ENCODE results near the gene TOMM20.
A peak's percentile ranks its signal among the peaks of the same experiment; 100 is the strongest.
"Not testable (repeated sequence)": the region's sequence is repeated elsewhere in the genome, so short reads cannot be mapped to it uniquely, and the experiment has no call there.

The TOMM20 gene

GRCh38 chr1:235128456-235129328 lies at the start of gene TOMM20:
TOMM20 (minus strand) TSS chr1:235128837; CDS start chr1:235128715, 122 bp downstream.
- DNase-seq = peak; percentile 98

GRCh38 chr1:235176486-235176885 lies 47.8 kb upstream of the TOMM20 start:
- no peak for DNase-seq

GRCh38 chr1:235169986-235170385 lies 41.3 kb upstream of the TOMM20 start:
- DNase-seq = no peak

DNA sequence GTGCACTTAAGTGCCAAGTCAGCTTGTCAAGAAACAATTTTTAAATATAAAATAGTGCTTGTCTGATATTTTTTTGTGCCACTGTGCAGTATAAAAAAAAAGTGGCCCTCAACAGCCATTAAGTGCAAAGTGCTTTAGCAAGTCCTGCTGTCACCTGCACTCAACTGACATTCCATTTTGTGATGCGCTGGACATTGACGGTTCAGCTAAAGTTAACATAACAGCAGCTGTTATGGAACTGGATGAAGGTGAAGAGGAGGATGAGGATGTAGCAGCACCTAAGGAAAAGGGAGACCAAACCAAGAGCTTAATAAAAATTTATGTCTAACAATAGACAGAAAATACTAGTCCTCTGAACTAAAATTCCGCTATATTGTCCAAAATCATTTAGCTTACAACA lies 39.7 kb upstream of the TOMM20 start:
- DNase-seq = no peak

GRCh38 chr1:235161685-235162327 lies 33.2 kb upstream of the TOMM20 start:
- DNase-seq = no peak

DNA sequence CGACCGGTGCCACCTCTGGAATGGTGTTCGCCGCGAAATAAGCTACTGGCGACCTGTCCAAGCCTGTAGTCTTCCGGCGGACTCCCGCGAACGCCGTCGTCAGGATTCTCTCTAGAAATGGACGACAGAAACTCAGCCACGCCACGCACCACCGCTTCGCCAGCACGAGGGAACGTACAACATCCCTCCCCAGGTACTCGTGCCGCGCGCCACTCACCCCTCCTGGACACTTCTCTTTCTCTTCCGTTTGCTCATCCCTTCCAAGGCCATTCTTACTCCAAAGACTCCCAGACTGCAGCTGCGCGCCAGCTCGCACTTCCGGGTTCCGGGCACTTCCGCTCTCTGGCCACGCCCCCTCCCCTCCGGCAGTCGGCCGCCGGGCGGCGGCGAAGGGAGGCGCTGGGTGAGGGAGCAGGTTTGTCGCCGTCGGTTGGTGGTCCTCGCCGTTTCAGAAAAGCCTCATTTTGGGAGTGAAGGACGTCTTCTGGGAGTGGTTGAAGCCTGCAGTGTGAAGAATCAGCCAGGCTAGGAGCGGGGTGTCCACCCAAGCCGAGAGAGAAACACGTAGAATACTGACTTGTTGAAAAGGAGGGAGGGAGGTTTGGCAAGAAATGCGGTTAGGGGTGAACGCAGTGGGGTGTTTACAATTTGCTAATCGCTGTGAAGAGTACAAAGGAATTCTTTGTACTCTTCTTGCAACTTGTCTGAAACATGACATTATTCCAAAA lies 32.5 kb upstream of the TOMM20 start, which contains the start of gene RBM34:
RBM34 (minus strand) TSS at position 294 of the 728 bp plus-strand sequence; CDS start at position 270, 24 bp downstream.
- peak; percentile 90 for DNase-seq

- no peak for DNase-seq
These were observed 31.8 kb upstream of the TOMM20 start for GRCh38 chr1:235160383-235160956.

GRCh38 chr1:235159930-235160329 lies 31.3 kb upstream of the TOMM20 start:
- not testable (repeated sequence) for DNase-seq

DNA sequence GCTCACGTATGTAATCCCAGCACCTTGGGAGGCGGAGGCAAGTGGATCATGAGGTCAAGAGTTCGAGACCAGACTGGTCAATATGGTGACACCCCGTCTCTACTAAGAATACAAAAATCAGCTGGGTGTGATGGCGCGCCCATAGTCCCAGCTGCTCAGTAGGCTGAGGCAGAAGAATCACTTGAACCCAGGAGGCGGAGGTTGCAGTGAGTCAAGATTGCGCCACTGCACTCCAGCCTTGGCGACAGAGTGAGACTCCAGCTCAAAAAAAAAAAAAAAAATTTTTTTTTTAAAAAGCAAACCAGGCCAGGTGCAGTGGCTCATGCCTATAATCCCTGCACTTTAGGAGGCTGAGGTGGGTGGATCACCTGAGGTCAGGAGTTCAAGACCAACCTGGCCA lies 30.6 kb upstream of the TOMM20 start:
- not testable (repeated sequence) for DNase-seq

DNA sequence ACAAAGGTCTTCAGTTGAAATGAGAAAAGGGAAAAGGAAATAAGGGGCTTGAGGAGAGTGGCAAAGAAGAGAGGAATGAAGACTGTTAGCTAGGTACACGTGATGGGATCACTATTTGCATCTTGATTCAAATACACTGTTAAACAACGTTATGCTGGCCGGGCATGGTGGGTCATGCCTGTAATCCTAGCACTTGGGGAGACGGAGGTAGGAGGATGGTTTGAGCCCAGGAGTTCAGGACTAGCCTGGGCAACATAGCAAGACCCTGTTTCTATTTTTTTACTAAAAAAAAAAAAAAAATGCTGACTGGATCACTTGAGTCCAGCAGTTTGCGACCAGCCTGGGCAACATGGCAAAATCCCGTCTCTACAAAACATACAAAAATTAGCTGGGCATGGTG lies 30.0 kb upstream of the TOMM20 start:
- no peak for DNase-seq

DNA sequence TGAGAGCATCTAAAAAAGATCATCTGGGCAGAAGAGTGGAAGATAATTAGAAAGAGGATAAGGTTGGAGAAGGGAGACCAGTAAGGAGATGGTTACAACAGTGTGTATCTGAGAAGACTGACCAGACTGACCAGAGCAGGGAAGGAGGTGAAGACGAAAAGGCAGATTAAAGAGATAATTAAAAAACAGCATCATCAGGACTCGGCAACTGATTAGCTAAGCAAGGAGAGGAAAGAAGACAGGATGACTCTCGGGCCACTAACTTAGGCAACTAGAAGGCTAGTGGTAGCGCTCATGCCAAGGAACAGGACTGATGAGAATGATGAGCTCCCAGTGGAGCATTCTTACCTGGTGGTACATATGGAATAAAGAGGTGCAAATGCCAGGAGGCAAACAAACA lies 28.5 kb upstream of the TOMM20 start:
- DNase-seq = no peak

DNA sequence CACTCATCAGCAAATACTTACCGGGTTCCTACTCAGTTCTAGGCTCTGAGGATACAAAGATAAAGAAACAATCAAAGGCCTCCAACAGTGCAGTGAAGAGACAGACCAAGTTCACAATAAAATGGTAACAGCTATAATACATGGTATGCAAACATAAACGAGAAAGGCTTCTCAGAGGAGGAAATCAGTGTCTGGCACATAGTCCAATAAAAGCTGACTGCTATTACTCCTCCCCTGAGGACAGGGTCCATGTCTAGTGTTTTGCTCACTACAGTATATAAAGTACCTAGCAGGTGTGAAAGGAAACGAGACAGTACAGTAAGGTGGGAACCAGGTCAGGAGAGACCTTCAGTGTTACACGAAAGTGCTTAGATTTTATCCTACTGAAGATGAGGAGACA lies 28.1 kb upstream of the TOMM20 start:
- DNase-seq = no peak

GRCh38 chr1:235156265-235156664 lies 27.6 kb upstream of the TOMM20 start:
- DNase-seq = no peak

DNA sequence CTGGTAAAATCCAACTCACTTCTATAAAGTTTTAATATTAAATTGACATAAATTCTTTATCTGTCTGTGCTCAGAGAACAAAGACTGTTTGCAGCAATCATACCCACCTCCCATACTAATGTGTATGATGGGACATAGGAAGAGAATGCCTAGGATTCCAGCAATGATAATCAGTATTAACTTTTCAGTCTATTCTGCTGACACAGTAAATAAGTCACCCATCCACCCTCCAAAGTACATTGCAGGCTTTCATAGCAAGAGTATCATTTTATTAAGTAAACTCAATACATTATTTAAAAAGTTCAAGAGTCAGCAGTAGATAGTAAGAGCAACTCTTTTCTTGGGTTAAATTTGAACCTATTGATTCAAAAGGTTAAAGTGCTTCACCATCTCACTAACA lies 23.6 kb upstream of the TOMM20 start:
- DNase-seq = no peak

DNA sequence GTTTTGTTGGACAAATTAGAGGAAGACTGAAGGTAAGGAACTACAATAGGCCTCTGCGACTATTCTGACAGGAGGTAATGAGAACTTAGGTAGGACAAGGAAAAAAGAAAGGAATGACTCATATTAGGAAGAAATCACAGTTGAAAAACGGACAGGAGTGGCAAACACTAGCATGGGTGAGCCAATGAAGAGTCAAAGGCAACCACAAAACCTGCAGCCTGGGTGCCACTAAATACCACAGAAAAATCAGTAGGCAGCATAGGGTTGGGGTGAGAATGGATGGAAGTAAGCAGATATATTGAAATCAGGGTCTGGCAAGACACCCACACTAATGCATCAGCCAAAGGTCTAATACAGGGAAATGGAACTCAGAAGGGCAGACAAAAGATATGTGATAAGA lies 22.4 kb upstream of the TOMM20 start:
- DNase-seq = no peak

DNA sequence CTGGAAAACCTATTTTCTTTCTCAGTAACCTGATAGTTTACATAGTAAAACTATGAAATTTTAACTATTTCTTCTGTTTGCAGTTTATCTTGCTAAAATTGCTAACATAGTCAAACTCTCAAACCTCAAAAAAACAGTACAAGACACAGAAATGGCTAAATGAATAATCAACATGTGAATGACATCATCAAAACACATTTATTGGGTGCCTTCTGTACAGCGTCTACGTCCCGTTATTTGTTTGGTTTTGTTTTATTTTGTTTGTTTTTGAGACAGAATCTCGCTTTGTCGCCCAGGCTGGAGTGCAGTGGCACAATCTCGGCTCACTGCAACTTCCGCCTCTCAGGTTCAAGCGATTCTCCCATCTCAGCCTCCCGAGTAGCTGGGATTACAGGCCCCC lies 21.2 kb upstream of the TOMM20 start:
- DNase-seq = no peak

- no peak for DNase-seq
These were observed 18.6 kb upstream of the TOMM20 start for GRCh38 chr1:235147269-235147668.

DNA sequence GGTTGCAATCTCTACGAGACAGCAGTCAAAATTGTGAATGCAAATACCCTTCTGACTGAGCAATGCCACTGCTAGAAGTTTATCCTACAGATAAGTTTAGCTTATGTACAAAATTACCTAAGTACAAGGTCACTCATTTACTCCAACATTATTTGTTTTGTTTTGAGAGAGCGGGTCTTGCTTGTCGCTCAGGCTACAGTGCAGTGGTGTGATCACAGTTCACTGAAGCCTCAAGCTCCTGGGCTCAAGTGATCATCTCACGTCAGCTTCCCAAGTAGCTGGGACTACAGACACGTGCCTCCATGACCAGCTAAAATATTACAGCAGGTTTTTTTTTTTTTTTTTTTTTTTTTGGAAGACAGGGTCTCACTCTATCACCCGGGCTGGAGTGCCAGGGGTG lies 17.0 kb upstream of the TOMM20 start:
- DNase-seq = no peak

- DNase-seq = no peak
These were observed 14.4 kb upstream of the TOMM20 start for GRCh38 chr1:235142991-235143390.

DNA sequence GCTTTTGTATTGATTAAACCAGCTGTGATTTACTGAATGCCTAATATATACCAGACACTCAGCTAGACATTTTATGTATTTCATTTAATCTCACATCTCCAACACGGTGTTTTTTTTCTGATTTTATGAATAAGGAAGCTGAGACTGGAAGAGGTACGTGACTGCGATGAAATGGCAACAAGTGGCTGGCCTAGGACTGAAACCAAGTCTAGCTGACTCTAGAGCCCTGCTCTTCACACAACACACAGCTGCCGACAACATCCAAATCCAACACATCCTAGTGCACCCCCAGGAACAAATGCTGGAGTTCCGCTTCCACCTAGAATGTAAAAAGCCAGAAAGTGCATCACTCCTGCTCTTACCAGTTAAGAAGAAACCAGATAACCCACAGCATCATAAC lies 10.7 kb upstream of the TOMM20 start:
- no peak for DNase-seq

DNA sequence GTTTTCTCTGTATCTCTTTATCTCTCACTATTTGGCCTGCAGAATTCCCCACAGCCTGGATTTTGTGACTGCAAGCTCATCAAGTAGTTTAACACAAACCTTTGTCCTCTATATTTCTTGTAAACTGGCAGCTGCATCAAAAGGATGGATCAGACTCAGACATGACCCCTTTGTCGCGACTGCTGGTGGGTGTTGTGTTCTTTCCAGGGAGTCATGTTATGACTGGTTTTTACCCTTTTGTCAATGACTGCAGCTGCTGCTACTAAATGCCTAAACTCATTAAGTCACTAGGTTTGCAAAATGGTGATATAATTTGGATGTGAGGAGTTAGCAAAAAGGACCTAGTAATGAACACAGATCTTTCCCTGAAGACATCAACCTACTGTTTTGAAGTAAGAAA lies 10.2 kb upstream of the TOMM20 start:
- no peak for DNase-seq

GRCh38 chr1:235136111-235136510 lies 7.5 kb upstream of the TOMM20 start:
- no peak for DNase-seq

DNA sequence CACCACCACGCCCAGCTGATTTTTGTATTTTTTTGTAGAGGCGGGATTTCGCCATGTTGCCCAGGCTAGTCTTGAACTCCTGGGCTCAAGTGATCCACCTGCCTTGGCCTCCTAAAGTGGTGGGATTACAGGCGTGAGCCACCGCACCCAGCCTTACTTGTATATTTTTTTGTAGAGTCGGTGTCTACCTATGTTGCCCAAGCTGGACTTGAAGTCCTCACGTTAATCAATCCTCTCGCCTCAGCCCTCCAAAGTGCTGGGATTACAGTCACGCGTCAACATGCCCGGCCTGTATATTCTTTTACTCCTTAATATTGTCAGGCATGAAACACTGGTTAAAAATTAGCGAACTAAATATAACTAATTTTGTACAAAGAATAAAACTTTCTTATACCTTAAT lies 5.5 kb upstream of the TOMM20 start:
- DNase-seq = no peak
